HuH-7 (cell line): ENCODE data around the gene NGLY1.
A peak's percentile ranks its signal among the peaks of the same experiment; 100 is the strongest.

Source experiments
- DNase-seq: peaks from one replicate; pipeline ENCODE4 v3.0.0; 2011; ENCODE audit warnings: low spot score

Gene NGLY1

GRCh38 chr3:25708036-25708435, 75.2 kb downstream of the NGLY1 start:
- DNase-seq = no peak

DNA sequence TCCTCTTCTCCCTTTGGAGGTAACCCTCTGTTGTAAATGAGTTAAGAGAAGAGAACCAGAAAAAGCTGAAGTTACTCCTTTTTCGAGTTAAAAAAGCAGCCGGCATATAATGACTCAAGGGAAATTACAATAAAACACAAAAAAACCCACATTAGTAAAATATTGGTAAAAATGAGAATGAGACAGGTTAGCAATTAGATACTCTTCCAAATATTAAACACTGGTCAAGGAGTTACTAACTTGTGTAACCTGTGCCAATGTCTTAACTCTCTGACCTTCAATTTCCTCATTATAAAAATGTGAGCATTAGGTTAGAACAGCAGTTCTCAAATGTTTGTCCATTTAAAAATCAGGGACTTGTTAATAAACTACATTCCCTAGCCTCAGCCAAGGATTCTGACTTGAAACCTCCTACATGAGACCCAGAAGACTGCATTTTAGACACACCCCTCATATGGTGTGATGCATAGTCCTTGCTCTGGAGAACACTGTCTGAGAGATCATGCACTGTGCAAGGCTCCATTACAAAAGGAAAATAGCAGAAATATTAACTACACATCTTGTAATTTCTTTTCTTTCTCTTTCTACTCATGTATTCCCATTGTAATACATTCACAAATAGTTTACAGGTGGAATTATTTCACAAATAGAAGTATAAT, 75.8 kb downstream of the NGLY1 start:
- DNase-seq = no peak

- no peak for DNase-seq
Observed at GRCh38 chr3:25706213-25706612, 77.0 kb downstream of the NGLY1 start.

DNA sequence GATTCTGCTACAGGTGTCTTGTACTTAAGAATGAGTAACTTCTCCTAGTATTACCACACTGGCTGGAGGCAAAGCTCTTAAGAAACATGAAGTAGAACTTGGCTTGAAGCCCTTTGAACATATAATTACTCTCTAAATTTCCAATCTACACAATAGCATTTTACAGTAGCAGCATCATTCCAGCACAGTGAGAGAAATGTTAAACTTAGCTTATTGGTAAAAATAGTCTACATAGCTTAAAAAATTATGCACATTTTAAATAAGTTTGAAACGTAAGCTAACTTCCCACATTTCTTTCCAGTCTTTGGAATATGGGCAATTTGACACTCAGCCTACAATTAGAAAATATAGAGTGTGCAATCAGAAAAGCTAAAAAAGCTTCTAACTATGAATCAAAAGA, 85.7 kb downstream of the NGLY1 start:
- no peak for DNase-seq

DNA sequence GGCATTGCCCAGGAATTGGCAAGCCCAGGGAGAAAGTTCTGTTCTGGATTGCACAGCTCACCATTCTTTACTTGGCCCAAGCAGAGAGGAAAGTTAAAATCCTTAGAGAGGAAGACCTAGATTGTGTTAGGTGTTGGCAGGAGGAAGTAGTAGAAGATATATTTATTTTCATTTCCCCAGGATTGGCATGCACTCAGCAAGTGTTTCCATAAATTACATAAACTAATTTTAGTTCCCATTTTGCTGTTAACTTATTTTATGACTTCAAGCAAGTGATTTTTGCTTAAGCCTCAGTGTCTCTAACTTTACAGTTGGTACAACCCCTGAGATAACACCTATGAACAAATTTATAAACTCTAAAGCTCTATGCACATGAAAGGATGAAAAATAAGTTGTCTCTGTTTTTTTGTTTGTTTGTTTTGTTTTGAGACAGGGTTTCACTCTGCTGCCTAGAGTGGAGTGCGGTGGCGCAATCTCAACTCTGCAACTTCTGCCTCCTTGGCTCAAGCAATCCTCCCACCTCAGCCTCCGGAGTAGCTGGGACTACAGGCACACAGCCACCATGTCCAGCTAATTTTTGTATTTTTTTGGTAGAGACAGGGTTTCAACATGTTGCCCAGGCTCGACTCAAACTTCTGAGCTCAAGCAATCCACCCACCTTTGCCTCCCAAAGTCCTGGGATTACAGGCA, 87.4 kb downstream of the NGLY1 start:
- no peak for DNase-seq

DNA sequence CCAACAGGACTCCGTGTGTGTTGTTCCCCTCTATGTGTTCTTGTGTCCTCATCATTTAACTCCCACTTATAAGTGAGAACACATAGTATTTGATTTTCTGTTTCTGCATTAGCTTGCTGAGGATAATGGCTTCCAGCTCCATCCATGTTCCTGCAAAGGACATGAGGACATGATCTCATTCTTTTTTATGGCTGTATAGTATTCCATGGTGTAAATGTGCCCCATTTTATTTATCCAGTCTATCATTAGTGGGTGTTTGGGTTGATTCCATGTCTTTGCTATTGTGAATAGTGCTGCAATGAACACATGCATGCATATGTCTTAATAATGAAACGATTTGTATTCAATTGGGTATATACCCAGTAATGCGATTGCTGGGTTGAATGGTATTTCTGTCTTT, 90.0 kb downstream of the NGLY1 start:
- no peak for DNase-seq

DNA sequence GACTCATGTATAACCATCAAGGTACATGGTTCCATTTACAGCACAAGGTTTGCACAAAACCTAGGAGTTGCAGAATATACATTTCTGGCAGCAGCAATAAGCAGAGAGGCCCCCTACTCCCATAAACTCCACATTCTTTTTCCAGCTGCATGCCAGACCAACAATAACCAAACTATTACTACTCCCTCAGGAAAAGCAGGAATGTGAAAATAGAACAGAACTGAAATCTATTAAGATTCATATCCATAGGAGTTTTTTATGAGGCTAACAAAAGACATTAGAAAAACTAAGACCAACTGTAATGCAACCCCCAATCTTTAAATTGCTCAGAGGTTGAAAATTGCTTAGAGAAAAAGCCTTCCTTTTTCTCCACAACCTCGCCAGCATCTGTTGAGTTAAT, 90.9 kb downstream of the NGLY1 start:
- DNase-seq = no peak

DNA sequence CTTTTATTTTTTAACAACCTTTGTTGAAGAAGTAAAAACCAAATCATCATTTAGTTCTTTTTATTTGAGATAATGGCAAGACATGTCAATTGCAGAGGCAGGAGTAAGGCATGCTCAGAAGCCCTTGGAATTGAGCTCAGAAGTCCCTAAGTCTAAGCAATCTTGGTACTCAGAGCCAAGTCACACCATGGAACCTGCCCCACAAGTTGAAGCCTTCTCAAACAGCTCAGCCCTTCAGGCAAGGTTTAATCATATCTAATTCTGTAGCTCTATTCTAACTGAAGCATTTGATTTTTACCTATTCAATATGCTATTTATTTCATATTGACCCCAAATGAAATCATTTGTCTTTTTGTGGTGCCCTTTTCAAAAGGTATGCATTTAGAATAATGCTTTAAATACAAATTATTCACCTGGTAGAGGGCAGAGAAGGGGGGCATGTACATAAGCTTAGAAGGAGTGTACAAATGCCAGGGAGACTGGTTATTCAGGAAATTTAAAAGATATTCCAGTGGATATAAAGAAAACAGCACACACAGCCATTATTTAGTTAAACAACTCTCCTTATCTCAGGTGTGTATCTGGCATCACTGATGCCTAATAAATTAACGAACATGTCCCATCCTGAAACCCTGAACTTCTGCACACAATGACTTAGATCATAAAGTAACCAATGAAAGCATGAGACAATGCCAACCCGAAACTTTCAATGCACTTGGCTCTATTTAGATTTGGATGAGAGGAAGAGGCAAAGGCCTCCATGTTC, 92.3 kb downstream of the NGLY1 start:
- no peak for DNase-seq

DNA sequence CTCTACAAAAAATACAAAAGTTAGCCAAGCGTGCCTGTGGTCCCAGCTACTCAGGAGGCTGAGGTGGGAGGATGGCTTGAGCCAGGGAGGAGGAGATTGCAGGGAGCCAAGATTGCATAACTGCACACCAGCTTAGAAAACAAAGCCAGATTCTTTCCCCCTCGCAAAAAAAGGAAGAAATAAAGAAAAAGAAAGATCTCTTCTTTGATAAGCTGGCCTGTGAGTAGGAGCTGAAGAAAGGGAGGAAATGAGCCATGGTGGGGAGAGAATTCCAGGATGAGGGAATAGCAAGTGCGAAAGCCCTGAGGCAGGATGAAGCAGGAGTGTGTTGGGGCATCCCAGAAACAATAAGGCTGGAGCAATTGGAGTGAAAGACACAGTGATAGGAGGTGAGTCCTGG, 94.0 kb downstream of the NGLY1 start:
- no peak for DNase-seq

DNA sequence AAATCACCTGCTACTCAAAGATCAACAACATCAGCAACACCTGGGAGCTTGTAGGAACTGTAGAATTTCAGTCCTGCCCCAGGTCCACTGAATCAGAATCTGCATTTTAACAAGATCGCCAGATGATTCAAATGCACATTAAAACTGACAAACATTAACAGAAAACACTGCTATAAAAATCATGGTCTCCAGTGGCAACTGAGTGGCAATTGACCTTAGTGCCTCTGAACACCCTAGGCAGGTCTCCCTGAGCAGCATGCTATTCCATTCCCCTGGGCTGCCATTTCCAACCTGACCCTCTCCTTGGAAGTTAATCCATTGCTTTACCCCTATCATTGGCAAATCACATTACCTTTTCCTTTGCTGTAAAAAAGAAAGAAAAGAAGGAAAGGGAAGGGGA, 95.5 kb downstream of the NGLY1 start:
- DNase-seq = no peak

- no peak for DNase-seq
Observed at GRCh38 chr3:25686766-25687165, 96.5 kb downstream of the NGLY1 start.

- no peak for DNase-seq
Observed at GRCh38 chr3:25683882-25684281, 99.4 kb downstream of the NGLY1 start.

- no peak for DNase-seq
Observed at GRCh38 chr3:25683410-25683809, 99.8 kb downstream of the NGLY1 start.

DNA sequence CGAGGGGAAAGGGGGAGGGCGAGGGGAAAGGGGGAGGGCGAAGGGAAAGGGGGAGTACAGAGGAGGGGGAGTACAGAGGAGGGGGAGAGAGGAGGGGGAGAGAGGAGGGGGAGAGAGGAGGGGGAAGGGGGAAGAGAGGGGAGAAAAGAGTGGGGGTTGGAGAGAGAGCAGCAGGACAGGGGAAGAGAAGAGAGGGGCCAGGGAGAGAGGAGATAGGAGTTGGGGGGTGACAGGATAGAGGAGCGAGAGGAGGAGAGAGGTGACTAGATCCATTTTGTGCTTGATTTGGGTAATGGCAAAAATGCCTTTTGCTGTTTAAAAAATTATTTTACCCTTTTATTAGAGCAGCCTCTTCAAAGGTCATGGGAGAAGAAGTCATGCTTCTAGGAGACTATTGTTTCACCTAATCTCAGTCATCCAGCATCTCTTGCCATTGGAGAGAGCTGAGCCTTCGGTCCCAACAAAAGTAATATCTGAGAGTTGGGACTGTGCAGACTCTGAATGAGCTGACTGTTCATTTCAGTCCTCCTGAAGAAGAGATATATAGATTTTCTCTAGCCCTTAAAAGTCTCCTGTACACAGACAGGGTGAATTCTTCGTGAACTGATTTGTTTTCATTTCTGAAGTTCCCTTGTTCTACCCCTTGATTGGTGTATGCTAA, 103.5 kb downstream of the NGLY1 start:
- DNase-seq = peak; percentile 37

DNA sequence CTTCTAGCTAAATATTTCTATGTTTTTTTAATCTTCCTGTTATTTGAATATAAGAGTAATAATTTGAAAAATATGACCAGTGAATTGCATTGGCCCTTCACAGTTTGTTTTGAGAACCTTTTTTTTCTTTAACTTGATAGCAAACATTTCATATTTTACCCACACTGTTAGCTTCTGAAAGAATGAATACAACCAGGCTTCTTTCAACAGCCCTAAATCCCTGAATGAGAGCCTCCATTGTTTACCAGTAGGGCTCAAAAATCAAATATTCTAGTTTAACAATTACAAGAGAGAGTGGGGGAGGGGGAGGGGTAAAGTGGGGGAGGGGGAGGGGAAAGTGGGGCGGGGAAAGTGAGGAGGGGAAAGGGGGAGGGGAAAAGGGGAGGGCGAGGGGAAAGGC, 104.1 kb downstream of the NGLY1 start:
- no peak for DNase-seq

DNA sequence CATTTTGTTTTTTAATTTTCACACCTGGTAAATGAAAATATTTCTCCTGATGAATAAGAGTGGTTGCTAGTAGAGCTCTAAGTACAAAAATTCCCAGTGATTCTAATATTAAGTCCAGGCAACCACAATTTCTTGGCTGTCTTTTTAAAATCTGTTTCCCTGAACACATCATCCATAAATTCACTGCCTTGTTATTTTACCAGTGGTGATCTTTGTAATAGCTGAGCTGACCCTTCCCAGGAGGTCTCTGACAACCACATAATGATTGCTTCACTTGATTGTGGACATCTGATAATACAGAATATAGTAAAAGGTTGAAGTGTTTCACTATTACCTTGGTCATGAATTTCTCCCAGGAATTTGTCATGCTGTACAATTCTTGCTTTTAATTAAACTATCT, 104.7 kb downstream of the NGLY1 start:
- DNase-seq = peak; percentile 42

DNA sequence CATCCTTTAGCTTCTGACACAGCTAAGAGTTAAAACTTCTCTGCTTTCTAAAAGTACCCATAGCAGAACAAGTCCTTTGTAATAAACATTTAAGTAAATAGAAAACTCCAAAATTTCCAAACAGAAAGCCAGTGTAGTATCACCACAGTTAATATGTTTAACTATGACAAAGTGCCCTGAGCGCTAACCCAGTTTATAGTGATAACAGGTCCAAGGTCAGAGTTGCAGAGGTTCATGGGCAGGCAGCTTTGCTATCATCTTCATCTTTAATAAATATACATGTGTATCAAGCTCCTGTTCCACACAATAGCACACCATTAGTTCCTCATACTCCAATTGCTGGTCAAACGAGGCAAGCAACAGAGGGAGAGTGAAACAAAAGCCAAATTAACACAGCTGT, 106.1 kb downstream of the NGLY1 start:
- DNase-seq = no peak

GRCh38 chr3:25674670-25675069, 108.6 kb downstream of the NGLY1 start:
- no peak for DNase-seq

DNA sequence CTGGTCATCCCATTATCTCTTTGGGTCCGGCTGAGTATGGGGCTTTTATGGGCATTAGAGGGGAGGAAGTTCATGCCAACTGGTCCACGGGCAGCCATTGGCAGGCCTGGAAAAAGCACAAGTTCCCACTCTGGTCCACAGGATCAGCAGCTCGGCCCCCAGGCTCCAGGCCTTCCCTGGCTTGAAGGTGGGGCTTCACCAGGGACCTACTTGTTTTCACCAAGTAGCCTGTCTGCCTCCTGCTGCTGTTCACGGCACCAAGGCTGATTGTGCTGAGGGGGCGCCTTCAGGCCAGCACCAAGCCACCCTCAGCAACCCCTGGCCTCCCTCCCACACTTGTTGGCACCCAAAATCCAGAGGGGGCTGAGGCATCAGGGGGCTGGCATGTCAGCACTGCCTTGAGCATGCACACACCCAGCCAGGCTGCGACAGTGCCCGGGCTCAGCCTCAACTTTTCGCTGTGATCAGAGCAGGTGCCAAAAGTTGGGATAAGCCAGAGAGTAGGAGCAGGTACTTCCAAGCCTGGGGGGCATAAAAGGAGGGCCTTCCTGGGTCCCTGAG, 109.4 kb downstream of the NGLY1 start:
- DNase-seq = no peak
